B cell (primary cell): ENCODE measurements around the gene POLR3GL. TPM values are rescaled to one million over a fixed set of nuclear protein-coding genes. Genes with fewer than 3 reads are reported as not detected.

ENCODE experiments used
- ATAC-seq: fragments of 200-7000 bp; cut with Tn5 transposase; one replicate; pipeline ENCODE4 v1.10.0; 2021; ENCODE audit warnings: low read depth, mild to moderate bottlenecking, moderate number of reproducible peaks, moderate library complexity
- CTCF ChIA-PET: fragments of 350-600 bp; sonication (Branson Sonifier 250); formaldehyde crosslinking; loops from one replicate; lab custom pipeline; 2021; ENCODE audit warnings: antibody characterized with exemption, inconsistent platforms; lab: Charles Lee
- POLR2A ChIA-PET: fragments of 350-600 bp; sonication (Branson Sonifier 250); formaldehyde crosslinking; loops from one replicate; lab custom pipeline; 2021; ENCODE audit warnings: antibody characterized with exemption; lab: Charles Lee
- DNase-seq: peaks from one replicate; pipeline ENCODE4 v3.0.0; 2013
- H2AFZ ChIP-seq: 2 replicates; pipeline ENCODE4 v1.6.1; 2012; ENCODE audit warnings: mild to moderate bottlenecking, low read depth, low read length; ENCODE audit not compliant: insufficient read depth, poor library complexity, severe bottlenecking
- H3K27ac ChIP-seq, 2 donors: 1 replicate in 1 of 2; 2 replicates in 1 of 2; pipeline ENCODE4 v1.5.1; 2012 to 2013; ENCODE audit warnings: low read length in 2 of 2, mild to moderate bottlenecking in 2 of 2, moderate library complexity in 1 of 2
- H3K27me3 ChIP-seq, 4 experiments: fragments of 200-600 bp in 1 of 4; sonication (generic) in 1 of 4; replicated peaks in 1 of 4; 1 replicate in 2 of 4; 2 replicates in 2 of 4; pipeline versions ENCODE4 v1.6.1 to v1.7.0; 2013 to 2016; ENCODE audit warnings: low read length in 3 of 4, mild to moderate bottlenecking in 2 of 4, mixed read lengths in 1 of 4, moderate library complexity in 1 of 4; ENCODE audit not compliant: insufficient read depth in 4 of 4, control insufficient read depth in 3 of 4; ENCODE audit errors: control extremely low read depth in 1 of 4
- H3K36me3 ChIP-seq, 2 experiments: replicated peaks in 1 of 2; 1 replicate in 1 of 2; 2 replicates in 1 of 2; pipeline versions ENCODE4 v1.6.1 to v1.7.1; 2013; ENCODE audit warnings: low read length in 1 of 2; ENCODE audit not compliant: insufficient read depth in 2 of 2, control insufficient read depth in 1 of 2; ENCODE audit errors: control extremely low read depth in 1 of 2, extremely low read depth in 1 of 2
- H3K4me1 ChIP-seq, 2 donors: fragments of 200-600 bp in 1 of 2; sonication (generic) in 1 of 2; 1 replicate in 1 of 2; 2 replicates in 1 of 2; pipeline versions ENCODE4 v1.5.1 to v1.6.1; 2013 to 2017; ENCODE audit warnings: low read length in 2 of 2; ENCODE audit not compliant: control insufficient read depth in 2 of 2, insufficient read depth in 2 of 2
- H3K4me2 ChIP-seq: replicated peaks from 2 replicates; pipeline ENCODE3; 2012; ENCODE audit warnings: mild to moderate bottlenecking, low read depth, low read length; ENCODE audit not compliant: poor library complexity, severe bottlenecking
- H3K4me3 ChIP-seq, 5 experiments: fragments of 200-600 bp in 1 of 5; sonication (generic) in 1 of 5; 1 replicate in 3 of 5; 2 replicates in 2 of 5; pipeline versions ENCODE4 v1.5.1 to v1.7.0; 2011 to 2016; ENCODE audit warnings: low read length in 4 of 5, mild to moderate bottlenecking in 4 of 5, low read depth in 2 of 5, control low read depth in 1 of 5, moderate library complexity in 1 of 5; ENCODE audit not compliant: insufficient read depth in 1 of 5; ENCODE audit errors: control extremely low read depth in 1 of 5, extremely low read depth in 1 of 5
- H3K79me2 ChIP-seq: fragments of 200-600 bp; sonication (generic); one replicate; pipeline ENCODE4 v1.6.0; 2016; ENCODE audit warnings: low read length; ENCODE audit not compliant: control insufficient read depth, insufficient read depth
- H3K9ac ChIP-seq: fragments of 200-600 bp; sonication (generic); 2 replicates; pipeline ENCODE4 v1.6.1; 2017; ENCODE audit warnings: mild to moderate bottlenecking, low read length, moderate library complexity
- H3K9me3 ChIP-seq, 3 donors: one replicate each; pipeline versions ENCODE4 v1.6.1 to v1.7.1; 2013; ENCODE audit warnings: low read length in 2 of 3; ENCODE audit not compliant: control insufficient read depth in 2 of 3, insufficient read depth in 1 of 3; ENCODE audit errors: control extremely low read depth in 1 of 3
- H4K20me1 ChIP-seq: 2 replicates; pipeline ENCODE4 v1.6.0; 2012; ENCODE audit warnings: mild to moderate bottlenecking, low read length; ENCODE audit not compliant: insufficient read depth, control insufficient read depth, poor library complexity, severe bottlenecking
- H3K27ac Mint-ChIP-seq: one replicate; pipeline ENCODE4 v1.8.0; 2021; ENCODE audit warnings: mixed read lengths
- H3K27me3 Mint-ChIP-seq: one replicate; pipeline ENCODE4 v1.8.0; 2021; ENCODE audit warnings: mixed read lengths
- H3K4me1 Mint-ChIP-seq: one replicate; pipeline ENCODE4 v1.8.0; 2021; ENCODE audit warnings: mixed read lengths
- H3K4me3 Mint-ChIP-seq: one replicate; pipeline ENCODE4 v1.8.0; 2021; ENCODE audit warnings: mixed read lengths
- H3K9me3 Mint-ChIP-seq: one replicate; pipeline ENCODE4 v1.8.0; 2022; ENCODE audit warnings: mixed read lengths; ENCODE audit not compliant: insufficient read depth
- EZH2 ChIP-seq: IDR thresholded peaks from 2 replicates; pipeline ENCODE4 v1.6.1; 2012; ENCODE audit warnings: borderline replicate concordance, low read depth, mild to moderate bottlenecking, moderate library complexity, low read length; ENCODE audit not compliant: insufficient read depth, poor library complexity, severe bottlenecking
- WGBS: methylation state at CpG from one replicate; pipeline ENCODE4 v1.1.5; 2013; ENCODE audit warnings: missing lambda C conversion rate; ENCODE audit not compliant: insufficient coverage; 5-methylcytosine and 5-hydroxymethylcytosine counted together
- intact Hi-C: fragments of 100-400 bp; cut with micrococcal nuclease; formaldehyde crosslinking; loops from one replicate; pipeline ENCODE4 v1.10.0; 2022
- polyA plus RNA-seq: library from polyadenylated mRNA; depleted of rRNA; stranded (reverse); fragments of >200 nt; gene quantifications from 2 replicates; pipeline ENCODE4 v1.2.3, GENCODE V29; 2012
- total RNA-seq, 2 donors: library from RNA; stranded (reverse); fragments of 120-200 nt in 1 of 2; gene quantifications; 1 replicate in 1 of 2; 2 replicates in 1 of 2; pipeline versions ENCODE4 v1.2.3 to v1.2.4, GENCODE V29; 2013 to 2022
- TF ChIP-seq, protein P1 (sequence below): fragments of 200-600 bp; IDR thresholded peaks from one replicate; pipeline ENCODE4 v1.8.0; 2022; ENCODE audit warnings: antibody characterized with exemption, mild to moderate bottlenecking

Gene POLR3GL
- total and polyA plus RNA-seq, 2 donors (not counting 1 experiment from before 2014, with no cell fraction given), result 17.6 to 33.3 TPM

DNA sequence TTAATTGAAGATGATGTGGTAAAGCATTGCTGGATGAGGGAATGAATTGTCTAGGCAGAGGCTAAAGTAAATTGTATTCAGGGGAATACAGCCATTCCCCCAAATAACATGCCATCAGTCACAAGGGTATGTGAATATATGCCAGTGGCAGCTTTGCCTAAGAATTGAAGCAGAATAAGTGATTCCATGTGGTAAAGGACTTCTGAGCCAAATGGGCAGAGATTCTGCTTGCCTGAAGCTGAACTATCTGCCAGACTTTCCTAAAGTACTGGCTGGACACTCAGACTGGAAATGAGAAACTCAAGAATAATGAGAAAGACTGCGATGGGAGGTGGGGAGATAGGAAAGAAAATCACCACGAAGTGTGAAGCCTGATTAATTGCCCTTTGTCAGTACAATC lies 9.1 kb upstream of the POLR3GL start:
- Mint-ChIP-seq H3K4me1 (peaks cover 63% of the 10 kb centered on the region), H3K4me3 (no peak overlapping the region), H3K27ac (no peak overlapping the region), H3K9me3 (no peaks in the 10 kb centered on the region), H3K27me3 (no peaks in the 10 kb centered on the region)
- Histone ChIP-seq H3K27me3 (no peaks in the 10 kb centered on the region), H3K4me3 (no peak overlapping the region), H3K79me2 (peaks cover 67% of the 10 kb centered on the region), H3K27ac (no peak overlapping the region), H3K36me3 (peaks cover 1 to 9% of the 10 kb centered on the region in 2 experiments), H3K9me3 (no peaks in the 10 kb centered on the region), H2AFZ (no peak overlapping the region), H4K20me1 (peaks cover 5% of the 10 kb centered on the region), H3K4me2 (peak overlapping the region; percentile 19), H3K4me1 (peaks cover 39 to 44% of the 10 kb centered on the region in 2 donors), H3K9ac (no peak overlapping the region)
- CTCF ChIA-PET, result no interaction called here
- ATAC-seq (no peak), DNase-seq (no peak)
- 100% methylated on average over 1 of the region's 2 CpGs for WGBS
- POLR2A ChIA-PET, result no interaction called here
- no peak for TF ChIP-seq EZH2
- TF ChIP-seq, protein P1, sequence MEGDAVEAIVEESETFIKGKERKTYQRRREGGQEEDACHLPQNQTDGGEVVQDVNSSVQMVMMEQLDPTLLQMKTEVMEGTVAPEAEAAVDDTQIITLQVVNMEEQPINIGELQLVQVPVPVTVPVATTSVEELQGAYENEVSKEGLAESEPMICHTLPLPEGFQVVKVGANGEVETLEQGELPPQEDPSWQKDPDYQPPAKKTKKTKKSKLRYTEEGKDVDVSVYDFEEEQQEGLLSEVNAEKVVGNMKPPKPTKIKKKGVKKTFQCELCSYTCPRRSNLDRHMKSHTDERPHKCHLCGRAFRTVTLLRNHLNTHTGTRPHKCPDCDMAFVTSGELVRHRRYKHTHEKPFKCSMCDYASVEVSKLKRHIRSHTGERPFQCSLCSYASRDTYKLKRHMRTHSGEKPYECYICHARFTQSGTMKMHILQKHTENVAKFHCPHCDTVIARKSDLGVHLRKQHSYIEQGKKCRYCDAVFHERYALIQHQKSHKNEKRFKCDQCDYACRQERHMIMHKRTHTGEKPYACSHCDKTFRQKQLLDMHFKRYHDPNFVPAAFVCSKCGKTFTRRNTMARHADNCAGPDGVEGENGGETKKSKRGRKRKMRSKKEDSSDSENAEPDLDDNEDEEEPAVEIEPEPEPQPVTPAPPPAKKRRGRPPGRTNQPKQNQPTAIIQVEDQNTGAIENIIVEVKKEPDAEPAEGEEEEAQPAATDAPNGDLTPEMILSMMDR, result no peak
- intact Hi-C loops, result no loop called here

DNA sequence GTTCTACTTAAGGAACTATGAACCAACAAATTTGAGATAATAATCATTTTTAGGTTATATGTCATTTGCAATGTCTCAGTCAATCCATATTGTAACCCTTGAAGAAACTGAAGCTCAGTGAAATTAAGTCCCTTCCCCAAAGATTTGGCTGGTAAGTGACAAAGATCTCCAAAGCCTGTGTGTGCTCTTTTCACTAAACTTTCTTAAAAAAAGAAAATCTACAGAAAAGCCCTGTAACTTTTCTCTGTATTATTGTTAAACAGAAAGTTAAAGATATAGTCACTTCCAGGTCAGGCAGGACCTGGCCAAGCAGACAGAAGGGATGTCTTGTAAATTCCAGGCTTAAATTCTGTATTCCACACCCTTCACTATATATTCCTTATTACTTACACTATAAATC lies 8.1 kb upstream of the POLR3GL start:
- CTCF ChIA-PET, result interaction anchor here (1.5 to 2.7 kb wide), 2 partner anchors 29 to 76 kb away, joined by 3 to 28 read pairs; partner anchors contain the start of gene RBM8A
- peaks cover 71% of the 10 kb centered on the region for H3K4me1 Mint-ChIP-seq
- H3K4me3 Mint-ChIP-seq, result peak overlapping the region; percentile 97
- no peak for ATAC-seq
- Histone ChIP-seq H3K9ac (peak overlapping the region; percentile 79), H3K27ac (peak overlapping the region in 1 of 2 donors; percentile 83), H3K4me2 (peak overlapping the region; percentile 90), H3K4me3 (peak overlapping the region in 3 of 5 experiments; percentile 70 to 88 (median 79)), H3K9me3 (no peaks in the 10 kb centered on the region), H3K79me2 (peaks cover 58% of the 10 kb centered on the region), H3K36me3 (peaks cover 1 to 9% of the 10 kb centered on the region in 2 experiments), H4K20me1 (peaks cover 5% of the 10 kb centered on the region), H2AFZ (peak overlapping the region; percentile 85), H3K27me3 (no peaks in the 10 kb centered on the region), H3K4me1 (peaks cover 39 to 53% of the 10 kb centered on the region in 2 donors)
- peak overlapping the region; percentile 96 for H3K27ac Mint-ChIP-seq
- intact Hi-C loops, result loop anchor here (1.0 kb wide), 1 partner anchor 8 kb away; the partner anchor contains the start of genes ANKRD34A and POLR3GL
- TF ChIP-seq, protein P1, result no peak
- no peak for TF ChIP-seq EZH2
- no peaks in the 10 kb centered on the region for H3K9me3 Mint-ChIP-seq
- DNase-seq, result no peak
- POLR2A ChIA-PET, result no interaction called here
- H3K27me3 Mint-ChIP-seq, result no peaks in the 10 kb centered on the region
